Stimulated activated CD8-positive, alpha-beta memory T cell treated with anti-CD3 and anti-CD28 coated beads, Interleukin-2, amount 100 ng/mL, for 48 hours (primary cell): ENCODE data around the gene RFX1.
A peak's percentile ranks its signal among the peaks of the same experiment; 100 is the strongest.

Experiments used
- DNase-seq, 2 donors: peaks; one replicate each; pipeline ENCODE4 v3.0.0-alpha.2; 2020; ENCODE audit warnings: low read depth in 2 of 2

RFX1 gene

GRCh38 chr19:13996928-13997630, 9.0 kb downstream of the RFX1 start:
- DNase-seq: no peak

DNA sequence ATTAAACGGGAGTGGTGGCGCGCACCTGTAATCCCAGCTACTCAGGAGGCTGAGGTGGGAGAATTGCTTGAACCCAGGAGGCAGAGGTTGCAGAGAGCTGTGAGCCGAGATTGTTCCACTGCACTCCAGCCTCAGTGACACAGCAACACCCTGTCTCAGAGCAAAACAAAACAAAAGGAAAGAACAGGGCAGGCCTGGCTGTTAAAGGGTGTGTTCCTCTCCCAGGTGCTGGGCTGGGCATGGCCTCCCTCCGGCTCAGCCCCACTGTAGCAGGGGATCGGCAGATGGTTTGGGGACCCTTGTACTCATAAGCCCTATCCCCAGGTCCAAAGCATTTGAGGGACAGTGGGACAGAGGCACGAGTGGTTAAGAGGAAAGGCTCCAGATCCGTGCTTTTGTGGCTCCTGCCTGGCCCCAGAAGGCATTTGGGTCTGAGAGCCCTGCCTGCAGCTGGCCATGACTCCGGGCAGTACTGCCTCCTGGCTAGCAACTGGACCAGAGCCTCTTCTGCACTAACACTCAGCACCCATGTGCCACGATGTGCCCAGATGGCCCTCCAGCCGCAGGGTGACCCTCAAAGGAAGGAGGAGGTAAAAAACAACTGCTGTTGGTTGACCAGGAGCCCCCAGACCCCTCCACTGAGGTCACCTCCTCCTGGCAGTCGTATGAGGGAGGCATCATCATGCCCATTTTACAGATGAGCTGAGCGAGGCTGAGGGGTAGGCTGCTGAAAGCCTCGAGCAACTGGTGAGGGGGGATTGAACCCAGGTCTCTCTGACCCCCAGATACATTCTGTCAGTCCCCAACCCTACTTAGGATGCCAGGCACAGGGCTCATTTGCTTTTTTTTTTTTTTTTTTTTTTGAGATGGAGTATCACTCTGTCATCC, 10.0 kb downstream of the RFX1 start:
- DNase-seq: no peak

DNA sequence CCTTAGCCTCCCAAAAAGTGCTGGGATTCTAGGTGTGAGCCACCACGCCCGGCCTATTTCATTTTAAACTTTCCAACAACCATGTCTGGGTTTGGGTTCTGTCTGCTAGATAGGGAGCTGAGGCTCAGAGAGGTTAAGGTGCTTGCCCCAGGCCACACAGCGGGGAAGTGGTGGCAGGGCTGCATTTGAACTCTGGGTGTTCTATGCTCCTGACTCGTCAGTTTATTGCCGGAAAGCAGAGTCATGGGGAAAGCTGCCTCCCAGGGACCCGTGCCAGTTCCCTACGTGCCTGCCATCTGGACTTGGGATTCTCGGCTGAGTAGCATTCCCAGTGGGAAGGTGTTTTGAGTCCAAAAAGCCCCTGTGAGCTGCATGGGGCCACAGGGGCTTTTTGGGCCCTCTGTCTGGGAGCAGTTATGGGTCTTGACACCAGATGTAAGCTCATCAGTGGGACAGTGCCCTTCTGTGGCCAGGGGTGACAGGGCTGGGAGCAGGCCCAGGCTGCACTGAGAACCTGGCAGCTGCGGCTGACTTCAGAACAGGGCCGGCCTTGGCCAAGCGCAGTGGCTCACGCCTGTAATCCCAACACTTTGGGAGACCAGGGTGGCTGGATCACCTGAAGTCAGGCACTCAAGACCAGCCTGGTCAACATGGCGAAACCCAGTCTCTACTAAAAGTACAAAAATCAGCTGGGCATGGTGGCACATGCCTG, 10.9 kb downstream of the RFX1 start:
- no peak for DNase-seq

DNA sequence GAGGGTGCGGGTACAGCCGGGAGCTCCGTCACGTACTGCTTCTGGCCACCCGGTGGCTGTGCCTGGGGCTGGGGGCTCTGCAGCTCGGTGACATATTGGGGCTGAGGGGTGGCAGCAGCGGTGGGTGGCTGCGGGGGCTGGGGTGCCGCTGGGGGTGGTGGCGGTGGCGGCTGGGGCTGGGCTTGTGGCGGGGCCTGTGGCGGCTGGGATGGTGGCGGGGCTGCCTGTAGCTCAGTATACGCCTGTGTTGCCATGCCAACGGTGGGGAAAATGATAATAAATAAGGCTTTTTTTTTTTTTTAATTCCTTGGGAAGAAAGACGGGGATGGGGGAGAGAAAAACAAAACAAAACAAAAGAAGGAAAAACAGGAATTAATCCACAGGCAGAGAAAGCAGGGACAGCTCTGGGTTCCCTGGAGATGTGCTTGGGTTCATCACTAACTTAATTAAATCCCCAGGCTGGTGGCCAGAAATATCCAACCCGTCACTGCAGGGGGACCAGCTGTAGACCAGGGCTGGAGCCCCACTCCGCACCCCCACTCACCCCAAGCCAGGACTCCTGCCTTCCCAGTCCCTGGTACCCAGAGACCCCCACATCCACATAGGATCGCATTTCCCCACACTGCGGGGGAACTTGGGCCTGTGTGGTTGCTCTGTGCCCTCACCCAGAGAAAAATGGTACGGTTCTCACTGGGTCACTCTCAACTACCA, 12.4 kb downstream of the RFX1 start:
- no peak for DNase-seq

- no peak for DNase-seq
These were observed 14.1 kb downstream of the RFX1 start for GRCh38 chr19:13992025-13992424.

- no peak for DNase-seq
These were observed 16.0 kb downstream of the RFX1 start for GRCh38 chr19:13990085-13990484.

DNA sequence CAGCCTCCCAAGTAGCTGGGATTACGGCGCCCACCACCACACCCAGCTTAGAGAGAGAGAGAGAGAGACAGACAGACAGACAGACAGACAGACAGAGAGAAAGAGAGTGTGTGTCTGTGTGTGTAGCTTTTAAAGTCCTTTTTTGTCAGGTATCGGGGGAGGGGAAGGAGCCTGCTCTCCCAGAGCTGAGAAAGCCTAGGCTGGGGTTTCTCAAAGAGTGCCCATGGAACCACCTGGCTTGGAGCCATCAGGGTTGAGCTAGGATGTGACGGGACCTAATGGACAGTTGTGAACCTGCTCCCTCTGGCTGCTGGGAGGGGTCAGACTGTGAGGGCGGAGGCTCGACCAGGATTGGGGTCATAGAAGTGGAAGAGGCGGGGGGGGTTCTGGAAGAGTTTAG, 16.6 kb downstream of the RFX1 start:
- no peak for DNase-seq

DNA sequence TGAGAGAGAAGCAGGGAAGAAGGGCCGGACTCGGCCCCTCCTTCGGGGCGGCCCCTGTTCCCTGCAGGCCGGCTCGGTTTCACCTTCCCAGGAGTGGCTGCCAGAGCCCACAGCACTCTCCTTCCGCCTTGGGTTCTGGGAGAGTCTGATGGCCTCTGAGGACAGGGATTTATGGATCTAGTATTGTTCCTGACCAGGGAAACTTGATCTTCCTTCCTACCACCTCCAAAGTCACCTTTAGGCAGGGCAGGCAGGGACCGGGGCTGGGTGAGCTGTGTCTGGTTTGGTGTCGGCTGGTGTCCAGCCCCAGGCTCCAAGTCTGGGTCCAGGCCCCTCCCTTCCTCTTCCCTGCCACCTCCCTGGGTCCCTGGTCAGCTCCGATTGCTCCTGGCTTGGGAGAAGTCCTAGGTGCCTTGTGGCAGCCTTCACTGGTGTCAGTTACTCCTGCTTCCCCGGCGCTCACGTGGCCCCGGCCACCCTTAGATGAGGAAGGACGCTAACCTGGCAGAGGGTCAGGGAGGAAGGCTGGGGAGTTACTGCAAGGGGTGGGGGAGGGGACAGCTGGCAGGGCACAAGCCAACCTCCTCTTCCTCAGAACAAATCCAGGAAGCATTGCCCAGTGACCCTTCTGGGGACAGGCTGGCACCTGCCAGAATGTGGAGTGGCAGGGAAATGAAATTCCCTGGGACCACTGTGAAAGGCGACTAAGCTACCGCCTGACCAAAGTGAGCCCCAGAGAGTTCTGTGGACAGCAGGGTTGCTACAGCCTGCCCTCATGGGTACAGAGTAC, 18.8 kb downstream of the RFX1 start:
- no peak for DNase-seq

GRCh38 chr19:13986348-13986904, 19.7 kb downstream of the RFX1 start:
- peak; percentile 98 for DNase-seq

- DNase-seq: no peak
These were observed 20.3 kb downstream of the RFX1 start for GRCh38 chr19:13985771-13986347.

- no peak for DNase-seq
These were observed 21.0 kb downstream of the RFX1 start for GRCh38 chr19:13984875-13985741.

- no peak for DNase-seq
These were observed 21.9 kb downstream of the RFX1 start for GRCh38 chr19:13984186-13984585.

GRCh38 chr19:13983213-13983889, 22.8 kb downstream of the RFX1 start:
- no peak for DNase-seq

DNA sequence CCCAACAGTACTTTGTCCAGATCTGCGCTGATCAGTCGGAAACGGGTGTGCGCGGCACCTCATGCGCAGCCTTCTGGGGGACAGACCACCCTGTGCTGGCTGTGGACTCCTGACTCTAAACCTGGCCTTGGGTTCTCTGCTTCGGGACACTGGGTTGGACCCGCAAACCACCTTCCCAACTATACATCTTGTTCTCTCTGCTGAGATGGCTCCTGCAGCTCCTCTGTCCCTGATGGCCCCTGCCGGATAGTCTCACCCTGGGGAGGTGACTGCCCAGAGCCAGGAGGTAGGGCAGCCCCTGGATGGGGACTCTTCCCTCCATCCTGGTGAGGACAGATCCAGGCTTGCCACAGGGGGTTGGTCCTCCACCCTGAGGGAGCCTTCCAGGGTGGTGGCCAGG, 23.3 kb downstream of the RFX1 start:
- no peak for DNase-seq

DNA sequence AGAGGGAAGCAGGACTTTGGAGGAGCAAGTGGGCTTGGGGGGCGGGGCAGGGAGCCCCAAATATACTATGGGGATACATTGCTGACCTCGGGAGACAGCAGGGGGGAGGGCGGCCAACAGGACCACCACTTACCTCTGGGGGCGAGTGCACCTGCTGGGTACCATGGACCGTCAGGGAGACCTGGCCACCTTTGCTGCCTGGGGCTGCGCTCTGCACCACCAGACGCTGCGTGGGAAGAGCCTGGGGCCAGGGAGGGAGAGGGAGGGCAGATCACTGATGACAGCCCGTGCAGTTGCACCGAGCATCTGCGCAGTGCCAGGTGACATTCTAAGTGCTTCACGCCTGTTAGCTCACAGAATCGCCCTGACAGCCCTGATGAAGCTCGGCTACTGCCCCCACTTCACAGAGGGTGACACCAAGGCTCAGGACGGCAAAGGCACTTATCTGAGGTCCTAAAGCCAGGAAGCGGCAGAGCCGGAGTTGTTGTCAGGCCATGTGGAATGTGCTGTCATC, 24.1 kb downstream of the RFX1 start:
- DNase-seq: no peak

DNA sequence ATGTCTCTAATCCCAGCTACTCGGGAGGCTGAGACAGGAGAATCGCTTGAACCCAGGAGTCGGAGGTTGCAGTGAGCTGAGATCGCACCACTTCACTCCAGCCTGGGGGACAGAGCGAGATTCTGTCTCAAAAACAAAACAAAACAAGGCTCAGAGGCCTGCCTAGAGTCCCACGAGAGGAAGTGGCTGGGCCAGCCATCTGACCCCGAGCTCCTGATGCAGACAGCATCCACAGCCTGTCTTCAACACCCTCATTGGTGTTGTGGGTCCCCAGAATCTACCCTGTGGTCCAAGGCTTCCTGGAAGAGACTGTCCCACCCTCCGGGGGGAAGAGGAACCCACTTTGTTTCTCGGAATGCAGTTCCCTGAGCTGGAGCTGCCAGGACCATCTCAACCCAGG, 24.7 kb downstream of the RFX1 start:
- DNase-seq: no peak

GRCh38 chr19:13981021-13981420, 25.1 kb downstream of the RFX1 start:
- DNase-seq: no peak

- no peak for DNase-seq
These were observed 25.8 kb downstream of the RFX1 start for GRCh38 chr19:13980340-13980739.

- no peak for DNase-seq
These were observed 26.4 kb downstream of the RFX1 start for GRCh38 chr19:13979686-13980085.
